GM21381 (cell line): ENCODE data around the gene FKBP2.

Experiments used
- ATAC-seq: cut with Tn5 transposase; IDR thresholded peaks from one replicate; pipeline ENCODE4 v1.9.1; 2021; ENCODE audit warnings: mild to moderate bottlenecking, moderate library complexity; ENCODE audit not compliant: unreplicated experiment

The FKBP2 gene

DNA sequence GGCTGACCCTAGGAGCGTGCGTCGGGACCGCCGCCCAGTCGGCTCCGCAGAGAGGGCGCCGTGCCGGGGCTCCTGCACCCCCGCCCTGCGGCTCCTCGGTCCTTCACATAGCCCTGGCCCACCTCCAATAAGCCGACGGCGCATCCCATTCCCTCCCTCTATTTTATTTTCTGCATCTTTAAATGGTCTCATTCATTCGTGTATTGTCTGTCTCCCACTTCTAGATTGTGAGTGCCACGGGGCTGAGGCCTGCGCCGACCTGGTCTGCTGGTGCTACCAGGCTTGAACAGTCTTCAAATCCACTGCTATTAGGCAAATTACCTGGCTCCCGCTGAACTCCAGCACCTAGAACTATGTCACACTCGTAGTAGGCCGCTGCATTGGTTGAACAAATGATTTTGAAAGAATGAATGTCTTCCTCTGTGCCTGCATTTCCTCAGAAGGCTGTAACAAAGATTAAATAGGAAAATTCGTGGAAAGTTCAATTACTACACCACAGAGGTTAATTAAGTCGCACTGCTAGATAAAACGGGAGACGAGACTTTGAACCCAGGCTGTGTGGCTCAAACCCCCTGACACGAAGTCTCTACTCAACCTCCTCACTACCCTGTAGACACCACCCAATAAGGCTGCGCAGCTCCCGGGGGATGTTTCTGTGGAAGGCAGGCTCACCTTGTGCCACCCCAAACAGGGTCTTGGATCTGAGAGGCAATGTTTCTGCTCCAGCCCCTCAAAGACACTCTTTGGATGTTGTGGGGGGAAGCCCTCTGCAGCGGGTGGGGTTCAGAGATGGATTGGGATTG, 7.0 kb downstream of the FKBP2 start:
- no peak for ATAC-seq

DNA sequence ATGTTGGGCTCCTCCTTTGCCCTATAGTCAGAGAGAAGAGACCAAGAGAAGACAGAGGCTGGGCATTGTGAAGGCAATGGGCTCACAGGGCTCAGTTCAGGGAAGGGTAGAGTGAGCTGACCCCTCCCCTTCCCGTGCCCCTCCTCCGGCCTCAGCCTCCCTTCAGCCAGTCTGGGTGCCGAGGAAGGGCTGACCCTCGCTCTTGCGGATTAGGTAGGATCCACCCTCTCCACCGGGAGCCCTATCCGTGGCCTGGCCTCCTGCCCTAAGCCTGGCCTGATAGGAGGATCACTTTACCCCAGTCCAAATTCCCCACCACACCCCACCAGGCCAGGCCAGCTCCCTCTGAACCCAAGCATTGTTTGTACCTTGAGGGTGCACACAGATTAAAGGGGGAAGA, 7.7 kb downstream of the FKBP2 start:
- ATAC-seq = no peak

- no peak for ATAC-seq
Measured at GRCh38 chr11:64249038-64249437, 8.1 kb downstream of the FKBP2 start.

DNA sequence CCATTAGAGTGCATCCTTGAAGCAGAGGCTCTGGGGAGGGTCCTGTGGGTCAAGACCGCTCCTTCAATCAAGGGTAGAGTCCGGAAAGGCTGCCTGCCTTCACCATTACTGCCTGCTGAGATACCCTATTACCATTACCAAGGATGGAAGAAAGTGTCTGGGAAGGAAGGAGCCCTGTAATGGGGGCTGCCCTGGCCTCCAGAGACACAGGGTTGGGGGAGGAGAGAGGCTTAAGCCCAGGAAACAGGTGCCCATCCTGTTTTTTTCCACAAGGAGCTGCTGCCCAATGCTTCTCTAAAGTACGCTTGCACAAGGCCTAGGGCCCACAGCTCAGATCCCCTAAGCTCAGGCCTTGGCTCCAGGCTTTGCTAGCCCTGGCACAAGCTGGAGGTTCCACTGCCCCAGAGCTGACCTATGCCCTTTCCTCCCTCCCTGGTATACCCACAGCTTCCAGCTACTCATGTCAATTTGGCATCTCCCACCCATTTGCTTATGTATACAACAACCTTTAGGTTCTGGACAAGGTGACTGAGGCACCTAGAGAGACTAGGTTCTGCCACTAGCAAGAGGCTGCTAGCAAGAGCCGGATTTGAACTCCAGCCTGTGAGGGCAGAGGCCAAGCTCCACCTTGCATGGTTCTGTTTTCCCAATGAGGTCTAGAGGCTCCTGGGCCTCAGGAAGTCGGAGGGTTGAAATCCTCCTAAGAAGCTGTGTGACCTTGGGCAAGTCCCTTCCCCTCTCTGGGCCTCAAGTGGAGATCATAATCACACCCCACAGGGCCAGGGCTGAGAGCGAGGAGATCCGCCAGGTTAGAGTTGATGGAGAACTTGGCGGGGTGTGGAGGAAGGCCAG, 8.9 kb downstream of the FKBP2 start:
- no peak for ATAC-seq

DNA sequence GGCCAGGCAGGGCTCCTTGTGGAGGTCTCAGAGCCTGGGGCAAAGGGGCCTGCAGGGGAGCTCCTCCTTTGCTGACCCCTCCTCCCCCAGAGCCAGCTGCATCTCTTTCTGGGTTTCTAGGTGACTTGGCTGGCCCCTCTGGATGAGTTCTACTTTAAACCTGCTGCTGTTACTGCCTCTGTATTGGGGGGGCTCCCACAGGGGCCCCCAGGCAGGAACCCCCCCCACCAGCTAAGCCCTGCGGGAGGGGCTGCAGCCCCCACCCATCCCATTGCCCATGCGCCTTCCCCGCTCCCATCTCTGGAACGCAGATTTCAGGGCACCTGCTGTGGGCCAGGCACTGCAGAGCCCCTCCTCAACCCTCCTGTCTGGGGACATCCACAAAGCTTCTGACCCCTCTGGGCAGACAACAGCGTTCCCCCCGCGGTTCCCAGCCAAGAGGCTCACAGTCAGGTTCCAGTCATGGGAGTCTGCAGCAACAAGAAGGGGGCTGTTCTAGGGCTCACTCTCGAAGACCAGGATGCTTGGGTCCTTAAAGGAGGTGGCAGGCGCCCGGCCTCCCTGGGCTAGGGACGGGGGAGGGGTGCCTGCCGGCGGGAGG, 9.6 kb downstream of the FKBP2 start:
- ATAC-seq = no peak

DNA sequence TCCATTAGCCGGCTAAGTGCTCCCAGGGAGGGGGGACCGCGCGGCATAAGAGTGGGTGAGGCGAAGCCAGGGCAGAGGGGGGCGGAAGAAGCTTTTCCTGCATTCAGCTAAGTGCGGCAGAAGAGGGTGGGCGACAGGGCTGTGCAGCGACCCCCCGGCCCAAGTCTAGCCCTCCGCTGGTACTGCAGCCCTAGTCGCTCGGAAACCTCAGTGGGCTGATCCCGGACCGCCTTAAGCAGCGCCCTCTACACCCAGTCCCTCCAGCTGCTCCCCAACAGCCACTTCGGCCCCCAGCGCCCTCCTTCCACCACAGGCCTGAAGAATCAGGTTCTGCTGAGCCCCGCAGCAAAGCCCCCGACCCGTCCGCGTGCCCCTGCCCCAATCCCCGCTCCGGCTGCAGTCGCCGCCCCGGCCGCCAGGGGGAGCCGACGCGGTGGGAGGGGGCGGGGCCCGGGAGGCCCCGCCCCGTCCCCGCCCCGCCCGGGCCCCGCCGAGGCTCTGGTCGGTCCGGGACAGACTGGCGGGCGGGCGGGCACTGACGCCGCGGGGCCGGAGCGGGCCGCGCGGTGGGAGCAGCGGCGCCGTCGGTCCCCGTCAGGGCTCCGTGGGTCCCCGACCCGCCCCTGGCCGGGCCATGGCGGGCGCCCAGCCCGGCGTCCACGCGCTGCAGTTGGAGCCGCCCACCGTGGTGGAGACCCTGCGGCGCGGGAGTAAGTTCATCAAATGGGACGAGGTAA, 10.3 kb downstream of the FKBP2 start, which contains the start of gene PLCB3:
Gene PLCB3 (plus strand): TSS at position 515 of the 737 bp plus-strand sequence. CDS start 120 bp downstream, at position 635.
- peak; percentile 33 for ATAC-seq

GRCh38 chr11:64251753-64252002, 10.8 kb downstream of the FKBP2 start:
- ATAC-seq = no peak

DNA sequence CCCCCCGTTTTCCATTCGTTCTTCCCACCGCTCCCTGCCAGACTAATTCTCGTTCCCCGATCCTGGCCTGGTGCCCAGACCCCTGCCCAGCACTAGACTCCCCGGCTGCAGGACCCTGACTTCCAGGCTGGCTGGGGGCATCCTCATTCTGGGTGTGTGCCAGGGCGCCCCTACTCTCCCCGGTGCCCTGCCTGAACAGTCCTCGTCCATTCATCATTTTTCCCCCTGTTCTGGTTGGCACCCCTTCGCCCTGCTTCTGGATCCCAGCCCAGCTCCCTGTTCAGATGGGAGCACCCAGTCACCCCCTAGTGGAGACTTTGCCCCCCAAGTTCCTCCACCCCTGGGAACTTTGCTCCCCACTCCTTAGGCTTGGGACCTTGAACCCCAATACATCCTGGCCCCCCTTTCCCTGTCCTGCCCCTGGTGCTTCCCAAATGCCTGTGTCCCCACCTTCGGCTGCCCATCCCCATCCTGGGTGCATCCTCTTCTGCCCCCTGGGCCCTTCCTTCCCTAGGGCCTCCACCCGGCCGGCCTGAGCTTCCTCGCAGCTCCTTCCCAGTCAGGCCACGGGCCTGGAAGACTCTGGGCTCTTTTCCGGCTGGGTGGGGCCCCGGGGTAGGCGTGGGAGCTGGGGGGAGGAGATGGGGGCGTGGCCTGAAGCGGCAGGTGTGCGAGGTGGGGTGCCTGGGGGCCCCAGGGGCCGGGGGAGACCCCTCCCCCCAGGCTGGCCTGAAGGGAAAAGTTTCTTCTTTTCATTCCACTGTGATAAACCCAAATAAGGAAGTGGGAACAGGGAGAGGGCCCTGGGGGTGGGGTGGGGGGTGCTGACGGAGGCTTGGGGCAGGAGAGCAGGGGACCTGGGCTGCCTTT, 11.3 kb downstream of the FKBP2 start:
- no peak for ATAC-seq

DNA sequence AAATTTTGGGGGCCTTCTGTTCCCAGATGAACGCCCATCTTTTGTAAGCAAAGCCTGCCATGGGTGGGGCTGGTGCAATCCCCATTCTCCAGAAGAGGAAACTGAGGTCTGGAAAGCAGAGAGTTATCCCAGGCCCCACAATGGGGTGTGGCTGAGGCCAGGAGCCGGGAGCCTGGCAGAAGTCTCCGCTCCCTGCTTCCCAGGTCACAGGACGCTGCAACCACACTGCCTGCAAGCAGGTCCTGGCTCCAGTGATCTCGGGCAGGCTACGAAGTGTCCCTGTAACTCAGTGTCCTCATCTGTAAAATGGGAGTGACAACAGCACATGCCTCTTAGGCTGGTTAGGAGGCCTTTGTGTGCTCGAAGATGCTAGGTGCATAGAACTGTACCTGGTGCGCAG, 12.1 kb downstream of the FKBP2 start:
- no peak for ATAC-seq

DNA sequence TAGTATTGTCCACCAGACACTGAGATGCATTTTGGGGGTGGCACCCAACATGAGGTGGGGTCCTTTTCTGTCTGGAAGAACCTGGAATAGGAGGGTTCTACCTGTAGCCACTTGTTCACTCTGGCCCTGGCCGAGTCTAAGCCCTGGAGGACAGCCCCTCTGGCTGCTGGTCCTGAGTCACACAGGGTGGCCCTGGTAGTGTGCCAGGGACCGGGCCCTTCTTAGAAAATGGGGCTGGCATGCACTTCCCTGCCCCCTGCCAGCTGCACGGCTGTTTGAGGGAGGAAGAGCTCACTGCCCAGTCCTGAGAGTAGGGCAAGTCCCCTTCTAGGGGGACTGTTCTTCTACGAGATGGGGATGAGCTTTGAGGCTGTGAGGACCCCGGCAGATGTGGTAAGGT, 12.6 kb downstream of the FKBP2 start:
- no peak for ATAC-seq

- ATAC-seq = no peak
Measured at GRCh38 chr11:64254326-64254725, 13.4 kb downstream of the FKBP2 start.

DNA sequence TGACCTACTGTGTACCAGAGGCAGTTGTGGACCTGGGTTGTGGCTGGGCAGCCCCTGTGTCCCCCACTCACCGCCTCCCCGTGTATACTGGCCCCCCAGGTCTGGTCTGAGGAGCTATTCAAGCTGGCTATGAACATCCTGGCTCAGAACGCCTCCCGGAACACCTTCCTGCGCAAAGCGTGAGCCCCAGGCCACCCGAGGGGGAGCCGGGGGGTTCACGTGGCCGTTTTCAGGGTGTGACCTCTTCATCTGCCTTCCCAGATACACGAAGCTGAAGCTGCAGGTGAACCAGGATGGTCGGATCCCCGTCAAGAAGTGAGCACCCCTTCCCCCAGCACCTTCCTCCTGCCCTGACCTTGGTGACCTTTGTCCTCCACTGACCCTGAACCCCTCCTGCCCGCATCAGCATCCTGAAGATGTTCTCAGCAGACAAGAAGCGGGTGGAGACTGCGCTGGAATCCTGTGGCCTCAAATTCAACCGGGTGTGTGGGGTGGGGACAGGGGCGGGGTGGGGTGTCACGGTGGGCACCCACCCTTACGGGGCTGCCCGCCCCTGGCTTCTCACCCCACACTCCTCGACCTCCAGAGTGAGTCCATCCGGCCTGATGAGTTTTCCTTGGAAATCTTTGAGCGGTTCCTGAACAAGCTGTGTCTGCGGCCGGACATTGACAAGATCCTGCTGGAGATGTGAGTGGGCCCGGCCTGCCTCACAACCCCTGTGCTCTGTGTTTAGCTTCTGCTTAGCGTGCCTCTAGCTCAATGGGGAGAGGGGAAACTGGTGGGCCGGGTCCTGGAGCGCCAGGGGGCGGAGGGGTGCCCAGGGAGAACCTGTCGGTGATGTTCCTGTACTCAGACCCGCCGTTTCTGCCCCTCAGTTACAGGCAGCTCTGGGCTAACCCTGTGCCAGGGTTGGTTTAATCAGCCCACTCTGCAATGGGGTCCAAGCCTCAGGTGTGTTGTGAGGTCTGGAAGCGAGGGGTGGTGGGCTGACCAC, 14.5 kb downstream of the FKBP2 start:
- no peak for ATAC-seq

DNA sequence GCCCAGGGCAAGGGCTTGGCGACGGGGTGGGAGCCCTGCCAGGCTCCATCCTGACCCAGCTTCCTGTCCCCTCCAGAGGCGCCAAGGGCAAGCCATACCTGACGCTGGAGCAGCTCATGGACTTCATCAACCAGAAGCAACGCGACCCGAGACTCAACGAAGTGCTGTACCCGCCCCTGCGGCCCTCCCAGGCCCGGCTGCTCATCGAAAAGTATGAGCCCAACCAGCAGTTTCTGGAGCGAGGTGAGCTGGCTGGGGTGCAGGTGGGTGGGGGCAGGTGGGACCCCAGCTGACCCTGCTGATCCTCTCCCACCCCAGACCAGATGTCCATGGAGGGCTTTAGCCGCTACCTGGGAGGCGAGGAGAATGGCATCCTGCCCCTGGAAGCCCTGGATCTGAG, 15.4 kb downstream of the FKBP2 start:
- no peak for ATAC-seq

DNA sequence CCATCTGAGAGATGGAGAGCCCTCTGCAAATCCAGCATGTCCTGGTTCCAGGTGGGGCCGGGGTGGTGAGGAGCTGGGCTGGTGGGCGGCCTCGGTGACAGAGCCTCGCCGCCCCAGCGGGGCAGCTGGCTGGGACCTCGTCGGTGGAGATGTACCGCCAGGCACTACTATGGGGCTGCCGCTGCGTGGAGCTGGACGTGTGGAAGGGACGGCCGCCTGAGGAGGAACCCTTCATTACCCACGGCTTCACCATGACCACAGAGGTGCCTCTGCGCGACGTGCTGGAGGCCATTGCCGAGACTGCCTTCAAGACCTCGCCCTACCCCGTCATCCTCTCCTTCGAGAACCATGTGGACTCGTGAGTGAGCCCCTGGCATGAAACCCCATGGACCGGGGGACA, 17.5 kb downstream of the FKBP2 start:
- ATAC-seq = no peak

DNA sequence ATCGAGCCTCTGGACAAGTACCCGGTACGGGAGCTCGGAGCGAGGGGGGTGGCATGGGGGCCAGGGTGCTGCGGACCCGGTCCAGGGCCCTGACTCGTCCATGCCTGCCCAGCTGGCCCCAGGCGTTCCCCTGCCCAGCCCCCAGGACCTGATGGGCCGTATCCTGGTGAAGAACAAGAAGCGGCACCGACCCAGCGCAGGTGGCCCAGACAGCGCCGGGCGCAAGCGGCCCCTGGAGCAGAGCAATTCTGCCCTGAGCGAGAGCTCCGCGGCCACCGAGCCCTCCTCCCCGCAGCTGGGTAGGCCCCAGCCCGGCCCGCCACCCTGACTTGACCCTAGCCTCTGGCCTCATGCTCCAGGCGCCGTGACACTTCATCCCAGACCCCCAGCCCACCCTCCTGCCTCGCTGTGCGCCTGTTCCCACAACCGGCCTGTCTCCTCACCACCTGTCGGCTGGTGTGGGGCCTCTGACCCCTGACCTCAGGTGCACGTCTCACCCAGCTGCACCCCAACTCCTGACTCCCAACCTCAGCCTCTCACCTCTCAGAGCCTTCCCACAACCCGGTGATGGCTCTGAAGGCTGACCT, 18.1 kb downstream of the FKBP2 start:
- ATAC-seq = no peak

DNA sequence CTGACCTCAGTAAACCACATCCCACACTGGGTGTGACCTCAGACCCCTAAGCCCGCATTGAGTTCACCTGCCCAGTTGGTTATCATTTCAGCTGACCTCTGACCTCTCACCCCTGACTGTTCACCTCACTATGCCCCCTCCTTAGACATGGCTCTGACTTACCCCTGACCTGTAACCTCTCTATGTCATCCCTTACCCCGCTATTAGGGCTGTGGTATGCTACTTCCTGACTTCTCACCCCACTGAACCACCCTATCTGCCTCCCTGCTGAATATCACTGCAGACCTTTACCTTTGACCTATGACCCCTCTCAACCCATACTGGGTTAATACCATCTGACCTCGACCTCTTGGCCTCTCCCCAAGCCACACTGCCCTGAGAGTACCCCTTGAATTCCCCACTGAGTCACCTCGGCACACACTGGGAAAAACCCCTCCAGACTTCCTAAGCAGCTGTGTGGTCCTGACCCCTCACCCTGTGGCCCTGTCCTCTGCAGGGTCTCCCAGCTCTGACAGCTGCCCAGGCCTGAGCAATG, 18.7 kb downstream of the FKBP2 start:
- no peak for ATAC-seq

- no peak for ATAC-seq
Measured at GRCh38 chr11:64260147-64260708, 19.3 kb downstream of the FKBP2 start.

GRCh38 chr11:64261556-64262080, 20.7 kb downstream of the FKBP2 start:
- no peak for ATAC-seq
